ENCODE measurements around the gene NR1H2. TPM values are rescaled to one million over a fixed set of nuclear protein-coding genes. Genes with fewer than 3 reads are reported as not detected.

Gene NR1H2
- polyA plus RNA-seq, 3 donors, result 77.1 to 111 (median 78.9) TPM

DNA sequence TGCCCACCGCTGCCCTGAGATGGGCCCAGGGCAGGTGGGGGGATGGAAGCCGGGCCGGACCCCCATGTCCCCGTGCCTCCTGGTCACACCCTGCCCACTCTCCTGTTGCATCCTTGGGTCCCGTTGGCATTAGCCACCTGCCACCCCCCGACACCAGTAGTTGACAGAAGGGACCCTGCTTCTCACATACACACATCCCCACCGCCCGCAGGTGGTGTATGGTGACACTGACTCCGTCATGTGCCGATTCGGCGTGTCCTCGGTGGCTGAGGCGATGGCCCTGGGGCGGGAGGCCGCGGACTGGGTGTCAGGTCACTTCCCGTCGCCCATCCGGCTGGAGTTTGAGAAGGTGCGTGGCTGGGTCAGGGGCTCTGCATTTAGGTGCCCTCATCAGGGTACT, 37.3 kb downstream of the NR1H2 start:
- H3K9me3 Mint-ChIP-seq, result peaks cover 0 to 6% (median 0%) of the 10 kb centered on the region in 7 donors
- 97% methylated on average over 19 of the region's 21 CpGs for WGBS (ENCODE audit: insufficient coverage)
- Histone ChIP-seq H3K4me3 (replicated peaks in 1 of 3; ENCODE audit: low read depth in 2 of 3, low read length in 3 of 3) (no peak overlapping the region), H3K4me2 (replicated peaks; ENCODE audit: extremely low read depth, low read length, poor library complexity, severe bottlenecking) (no peak overlapping the region), H3K27me3 (ENCODE audit: control insufficient read depth in 2 of 2, insufficient read depth in 2 of 2, low read length in 2 of 2) (peaks cover 0 to 4% of the 10 kb centered on the region in 2 donors), H3K36me3 (replicated peaks in 1 of 2; ENCODE audit: control insufficient read depth in 1 of 2, insufficient read depth in 2 of 2, low read length in 2 of 2) (peaks cover 15 to 24% of the 10 kb centered on the region in 2 donors), H2AFZ (ENCODE audit: insufficient read depth, low read depth, low read length, poor library complexity, severe bottlenecking) (no peak overlapping the region), H3K79me2 (ENCODE audit: insufficient read depth, low read length) (no peaks in the 10 kb centered on the region), H4K20me1 (ENCODE audit: insufficient read depth, low read length) (no peaks in the 10 kb centered on the region), H3K4me1 (ENCODE audit: control insufficient read depth in 1 of 2, insufficient read depth in 2 of 2, low read length in 2 of 2) (peaks cover 32 to 38% of the 10 kb centered on the region in 2 donors), H3K27ac (ENCODE audit: low read depth in 1 of 2, low read length in 2 of 2) (no peak overlapping the region), H3K9ac (ENCODE audit: insufficient read depth, low read length, poor library complexity, severe bottlenecking) (no peak overlapping the region), H3K9me3 (replicated peaks in 1 of 2; ENCODE audit: control insufficient read depth in 1 of 2, insufficient read depth in 1 of 2, low read length in 2 of 2) (peaks cover 0 to 4% of the 10 kb centered on the region in 2 donors)
- no peak overlapping the region for H3K4me3 Mint-ChIP-seq
- H3K27me3 Mint-ChIP-seq (ENCODE audit: low read depth in 3 of 3), result peaks cover 3 to 7% (median 3%) of the 10 kb centered on the region in 3 donors
- no peak overlapping the region for H3K27ac Mint-ChIP-seq
- H3K4me1 Mint-ChIP-seq, result peaks cover 19% of the 10 kb centered on the region
- DNase-seq, result peak in 1 of 3 donors; percentile 3
- no peak for TF ChIP-seq CTCF (IDR thresholded peaks at IDR 0.05)
- intact Hi-C loops (cut with micrococcal nuclease), result loop anchor here in 1 of 2 donors (5.0 kb wide), 1 partner anchor 46 kb away; the partner anchor contains the start of gene NAPSA
- H3K36me3 Mint-ChIP-seq, result peaks cover 19 to 31% of the 10 kb centered on the region in 2 donors

DNA sequence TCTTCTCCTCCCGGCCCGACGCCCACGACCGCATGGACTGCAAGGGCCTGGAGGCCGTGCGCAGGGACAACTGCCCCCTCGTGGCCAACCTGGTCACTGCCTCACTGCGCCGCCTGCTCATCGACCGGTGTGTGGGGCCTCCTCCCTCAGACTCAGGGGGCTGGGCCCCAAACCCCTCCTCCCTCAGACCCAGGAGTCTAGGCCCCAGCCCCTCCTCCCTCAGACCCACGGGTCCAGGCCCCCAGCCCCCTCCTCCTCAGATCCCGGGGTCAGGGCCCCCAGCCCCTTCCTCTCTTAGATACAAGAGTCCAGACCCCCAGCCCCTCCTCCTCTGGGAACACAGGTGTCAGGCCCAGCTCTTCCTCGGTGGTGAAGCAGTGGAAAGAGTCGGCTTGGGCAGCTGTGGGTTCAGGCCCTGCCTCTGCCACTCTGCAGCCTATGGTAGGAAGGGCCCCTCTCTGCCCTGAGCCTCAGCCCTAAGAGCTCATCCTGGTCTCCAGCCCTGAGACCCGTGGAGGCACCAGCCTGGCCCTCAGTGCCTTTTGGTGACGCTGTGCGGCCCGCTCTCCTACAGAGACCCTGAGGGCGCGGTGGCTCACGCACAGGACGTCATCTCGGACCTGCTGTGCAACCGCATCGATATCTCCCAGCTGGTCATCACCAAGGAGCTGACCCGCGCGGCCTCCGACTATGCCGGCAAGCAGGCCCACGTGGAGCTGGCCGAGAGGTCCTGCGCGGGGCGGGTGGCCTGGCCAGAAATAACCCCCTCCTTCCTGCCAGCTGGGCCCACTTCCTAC, 38.8 kb downstream of the NR1H2 start:
- peak; percentile 72 to 76 (median 74) for DNase-seq

More for the DNA sequence above, 38.8 kb downstream of the NR1H2 start:
- Histone ChIP-seq H3K4me2 (replicated peaks; ENCODE audit: extremely low read depth, low read length, poor library complexity, severe bottlenecking) (peak overlapping the region; percentile 73), H3K27ac (ENCODE audit: low read depth in 1 of 2, low read length in 2 of 2) (peak overlapping the region; percentile 65 to 73), H3K4me3 (replicated peaks in 1 of 3; ENCODE audit: low read depth in 2 of 3, low read length in 3 of 3) (peak overlapping the region in 2 of 3 experiments; percentile 11 to 53), H3K9me3 (replicated peaks in 1 of 2; ENCODE audit: control insufficient read depth in 1 of 2, insufficient read depth in 1 of 2, low read length in 2 of 2) (peaks cover 0 to 4% of the 10 kb centered on the region in 2 donors), H2AFZ (ENCODE audit: insufficient read depth, low read depth, low read length, poor library complexity, severe bottlenecking) (peak overlapping the region; percentile 60), H4K20me1 (ENCODE audit: insufficient read depth, low read length) (no peaks in the 10 kb centered on the region), H3K9ac (ENCODE audit: insufficient read depth, low read length, poor library complexity, severe bottlenecking) (peak overlapping the region; percentile 24), H3K79me2 (ENCODE audit: insufficient read depth, low read length) (no peaks in the 10 kb centered on the region), H3K27me3 (ENCODE audit: control insufficient read depth in 2 of 2, insufficient read depth in 2 of 2, low read length in 2 of 2) (peaks cover 5 to 19% of the 10 kb centered on the region in 2 donors), H3K36me3 (replicated peaks in 1 of 2; ENCODE audit: control insufficient read depth in 1 of 2, insufficient read depth in 2 of 2, low read length in 2 of 2) (peaks cover 3 to 9% of the 10 kb centered on the region in 2 donors), H3K4me1 (ENCODE audit: control insufficient read depth in 1 of 2, insufficient read depth in 2 of 2, low read length in 2 of 2) (peaks cover 41 to 51% of the 10 kb centered on the region in 2 donors)
- Mint-ChIP-seq H3K9me3 (peaks cover 0 to 8% (median 0%) of the 10 kb centered on the region in 7 donors), H3K27ac (peak overlapping the region; percentile 69 to 93 (median 86)), H3K27me3 (ENCODE audit: low read depth in 3 of 3) (peaks cover 16 to 22% (median 19%) of the 10 kb centered on the region in 3 donors), H3K4me1 (peaks cover 32% of the 10 kb centered on the region), H3K4me3 (peak overlapping the region; percentile 55 to 63), H3K36me3 (peaks cover 15 to 19% of the 10 kb centered on the region in 2 donors)
- TF ChIP-seq CTCF (IDR thresholded peaks at IDR 0.05), result peak; percentile 95
- intact Hi-C loops (cut with micrococcal nuclease), result loop anchor here (2.0 to 5.0 kb wide), 4 partner anchors 38 to 48 kb away; partner anchors contain the start of genes NAPSA (in 1 of the 2) and NR1H2 (in 1 of the 2)
- WGBS (ENCODE audit: insufficient coverage), result 10% methylated on average over 32 of the region's 37 CpGs

Measured in CD14-positive monocyte (primary cell).